ENCODE results near the gene DENND2A.
"Not testable (repeated sequence)": the region's sequence is repeated elsewhere in the genome, so short reads cannot be mapped to it uniquely, and the experiment has no call there.

DNA sequence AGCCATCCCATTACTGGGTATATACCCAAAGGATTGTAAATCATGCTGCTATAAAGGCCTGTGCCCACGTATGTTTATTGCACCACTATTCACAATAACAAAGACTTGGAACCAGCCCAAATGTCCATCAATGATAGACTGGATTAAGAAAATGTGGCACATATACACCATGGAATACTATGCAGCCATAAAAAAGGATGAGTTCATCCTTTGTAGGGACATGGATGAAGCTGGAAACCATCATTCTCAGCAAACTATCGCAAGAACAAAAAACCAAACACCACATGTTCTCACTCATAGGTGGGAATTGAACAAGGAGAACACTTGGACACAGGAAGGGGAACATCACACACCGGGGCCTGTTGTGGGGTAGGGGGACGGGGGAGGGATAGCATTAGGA is 111.2 kb downstream of the DENND2A start:
- TF ChIP-seq POLR2AphosphoS5, POLR2A (IDR thresholded peaks at IDR 0.05): not testable (repeated sequence)
- TF ChIP-seq, protein P1, sequence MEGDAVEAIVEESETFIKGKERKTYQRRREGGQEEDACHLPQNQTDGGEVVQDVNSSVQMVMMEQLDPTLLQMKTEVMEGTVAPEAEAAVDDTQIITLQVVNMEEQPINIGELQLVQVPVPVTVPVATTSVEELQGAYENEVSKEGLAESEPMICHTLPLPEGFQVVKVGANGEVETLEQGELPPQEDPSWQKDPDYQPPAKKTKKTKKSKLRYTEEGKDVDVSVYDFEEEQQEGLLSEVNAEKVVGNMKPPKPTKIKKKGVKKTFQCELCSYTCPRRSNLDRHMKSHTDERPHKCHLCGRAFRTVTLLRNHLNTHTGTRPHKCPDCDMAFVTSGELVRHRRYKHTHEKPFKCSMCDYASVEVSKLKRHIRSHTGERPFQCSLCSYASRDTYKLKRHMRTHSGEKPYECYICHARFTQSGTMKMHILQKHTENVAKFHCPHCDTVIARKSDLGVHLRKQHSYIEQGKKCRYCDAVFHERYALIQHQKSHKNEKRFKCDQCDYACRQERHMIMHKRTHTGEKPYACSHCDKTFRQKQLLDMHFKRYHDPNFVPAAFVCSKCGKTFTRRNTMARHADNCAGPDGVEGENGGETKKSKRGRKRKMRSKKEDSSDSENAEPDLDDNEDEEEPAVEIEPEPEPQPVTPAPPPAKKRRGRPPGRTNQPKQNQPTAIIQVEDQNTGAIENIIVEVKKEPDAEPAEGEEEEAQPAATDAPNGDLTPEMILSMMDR (IDR thresholded peaks at IDR 0.05) = not testable (repeated sequence)
